Peyer's patch (tissue), 4 donors: ENCODE results near the gene NTN4.

Experiments used
- POLR2A ChIP-seq, 2 donors: fragments of 450-650 bp; IDR thresholded peaks; one replicate each; pipeline ENCODE4 v1.5.1; 2017; ENCODE audit warnings: antibody characterized with exemption in 2 of 2, mild to moderate bottlenecking in 2 of 2, moderate library complexity in 2 of 2
- TF ChIP-seq, protein P1 (sequence below), 6 experiments: fragments of 450-650 bp in 4 of 6; fragments of 200-600 bp in 2 of 6; sonication (generic) in 1 of 6; IDR thresholded peaks; one replicate each; pipeline ENCODE4 v1.5.1; 2017 to 2019; ENCODE audit warnings: antibody characterized with exemption in 6 of 6, mild to moderate bottlenecking in 3 of 6, moderate library complexity in 1 of 6

DNA sequence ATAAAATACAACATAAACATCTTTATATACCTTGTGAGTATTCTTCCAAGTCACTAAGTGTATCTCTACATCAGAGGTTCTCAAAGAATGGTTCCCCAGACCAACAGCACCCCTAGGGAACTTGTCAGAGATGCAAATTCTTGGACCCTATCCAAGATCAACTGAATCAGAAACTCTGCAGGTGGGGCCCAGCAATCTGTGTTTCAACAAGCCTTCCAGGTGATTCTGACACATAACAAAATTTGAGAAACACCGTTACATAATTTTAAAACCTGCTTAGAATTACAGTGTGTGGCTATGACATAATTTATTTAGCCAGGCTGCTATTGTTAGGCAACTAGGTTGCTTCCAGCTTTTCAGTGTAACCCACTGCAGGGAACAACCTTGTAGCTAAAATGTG lies 49.8 kb downstream of the NTN4 start:
- TF ChIP-seq, protein P1, sequence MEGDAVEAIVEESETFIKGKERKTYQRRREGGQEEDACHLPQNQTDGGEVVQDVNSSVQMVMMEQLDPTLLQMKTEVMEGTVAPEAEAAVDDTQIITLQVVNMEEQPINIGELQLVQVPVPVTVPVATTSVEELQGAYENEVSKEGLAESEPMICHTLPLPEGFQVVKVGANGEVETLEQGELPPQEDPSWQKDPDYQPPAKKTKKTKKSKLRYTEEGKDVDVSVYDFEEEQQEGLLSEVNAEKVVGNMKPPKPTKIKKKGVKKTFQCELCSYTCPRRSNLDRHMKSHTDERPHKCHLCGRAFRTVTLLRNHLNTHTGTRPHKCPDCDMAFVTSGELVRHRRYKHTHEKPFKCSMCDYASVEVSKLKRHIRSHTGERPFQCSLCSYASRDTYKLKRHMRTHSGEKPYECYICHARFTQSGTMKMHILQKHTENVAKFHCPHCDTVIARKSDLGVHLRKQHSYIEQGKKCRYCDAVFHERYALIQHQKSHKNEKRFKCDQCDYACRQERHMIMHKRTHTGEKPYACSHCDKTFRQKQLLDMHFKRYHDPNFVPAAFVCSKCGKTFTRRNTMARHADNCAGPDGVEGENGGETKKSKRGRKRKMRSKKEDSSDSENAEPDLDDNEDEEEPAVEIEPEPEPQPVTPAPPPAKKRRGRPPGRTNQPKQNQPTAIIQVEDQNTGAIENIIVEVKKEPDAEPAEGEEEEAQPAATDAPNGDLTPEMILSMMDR (IDR thresholded peaks at IDR 0.05), result no peak
- no peak for TF ChIP-seq POLR2A (IDR thresholded peaks at IDR 0.05)
